HepG2 (cell line): Measurements from ENCODE around the gene HHEX. TPM values are rescaled to one million over a fixed set of nuclear protein-coding genes. Genes with fewer than 3 reads are reported as not detected.

ENCODE experiments used
- AKAP8 ChIP-seq: sonication (generic); formaldehyde crosslinking; IDR thresholded peaks from 2 replicates; pipeline ENCODE4 v1.5.1; 2020; ENCODE audit warnings: mild to moderate bottlenecking, missing genetic modification reagents
- BRD4 ChIP-seq: sonication (generic); formaldehyde crosslinking; IDR thresholded peaks from 2 replicates; pipeline ENCODE4 v1.4.0; 2020; ENCODE audit warnings: missing genetic modification reagents
- GZF1 ChIP-seq: sonication (generic); formaldehyde crosslinking; IDR thresholded peaks from 2 replicates; pipeline ENCODE4 v1.5.1; 2020; ENCODE audit warnings: mild to moderate bottlenecking, missing genetic modification reagents
- KAT8 ChIP-seq: IDR thresholded peaks from 2 replicates; pipeline ENCODE4 v1.6.1; 2016; ENCODE audit warnings: missing genetic modification reagents, missing compliant biosample characterization
- PAF1 ChIP-seq: IDR thresholded peaks from 2 replicates; pipeline ENCODE4 v1.6.1; 2016; ENCODE audit warnings: missing genetic modification reagents, missing compliant biosample characterization
- POLR2AphosphoS5 ChIP-seq: IDR thresholded peaks from 2 replicates; pipeline ENCODE4 v1.6.1; 2012; ENCODE audit warnings: low read depth, low read length
- RCOR2 ChIP-seq: IDR thresholded peaks from 2 replicates; pipeline ENCODE4 v1.6.1; 2016; ENCODE audit warnings: missing biosample characterization, missing genetic modification reagents
- SALL2 ChIP-seq: sonication (generic); formaldehyde crosslinking; IDR thresholded peaks from 2 replicates; pipeline ENCODE4 v1.8.1; 2023; ENCODE audit warnings: mild to moderate bottlenecking, missing genetic modification reagents, inconsistent platforms
- SETDB1 ChIP-seq: sonication (generic); formaldehyde crosslinking; IDR thresholded peaks from 2 replicates; pipeline ENCODE4 v1.5.1; 2020; ENCODE audit warnings: missing genetic modification reagents, mild to moderate bottlenecking, borderline replicate concordance
- SP140L ChIP-seq: sonication (generic); formaldehyde crosslinking; IDR thresholded peaks from 2 replicates; pipeline ENCODE4 v1.4.0; 2020; ENCODE audit warnings: missing genetic modification reagents, borderline replicate concordance
- SPEN ChIP-seq: sonication (generic); formaldehyde crosslinking; IDR thresholded peaks from 2 replicates; pipeline ENCODE4 v1.5.1; 2020; ENCODE audit warnings: low read depth, mild to moderate bottlenecking, missing genetic modification reagents
- TMF1 ChIP-seq: sonication (generic); formaldehyde crosslinking; IDR thresholded peaks from 2 replicates; pipeline ENCODE4 v1.8.1; 2022; ENCODE audit warnings: low read depth, missing genetic modification reagents
- ZFP41 ChIP-seq: sonication (generic); formaldehyde crosslinking; IDR thresholded peaks from 2 replicates; pipeline ENCODE4 v1.4.0; 2020; ENCODE audit warnings: mild to moderate bottlenecking, missing genetic modification reagents, borderline replicate concordance
- ZNF570 ChIP-seq: sonication (generic); formaldehyde crosslinking; IDR thresholded peaks from 2 replicates; pipeline ENCODE4 v1.4.0; 2020; ENCODE audit warnings: mild to moderate bottlenecking, missing genetic modification reagents, borderline replicate concordance
- ZNF598 ChIP-seq: sonication (generic); formaldehyde crosslinking; IDR thresholded peaks from 2 replicates; pipeline ENCODE4 v1.5.1; 2020; ENCODE audit warnings: mild to moderate bottlenecking, missing genetic modification reagents, borderline replicate concordance
- ZNF768 ChIP-seq: sonication (generic); formaldehyde crosslinking; IDR thresholded peaks from 2 replicates; pipeline ENCODE4 v1.4.0; 2020; ENCODE audit warnings: missing genetic modification reagents
- polyA plus RNA-seq, 8 experiments: library from polyadenylated mRNA; depleted of rRNA in 3 of 8; stranded (reverse) in 7 of 8; unstranded in 1 of 8; fragments of >200 nt; fragmentation: Illumina TruSeq in 4 of 8; extraction: Trizol in 4 of 8; gene quantifications; 2 replicates each; pipeline versions ENCODE4 v1.2.1 to v1.2.3, GENCODE V29; 2011 to 2016; ENCODE audit warnings: low read depth in 4 of 8, missing spikeins in 1 of 8, mixed read lengths in 1 of 8; ENCODE audit not compliant: insufficient read depth in 1 of 8
- total RNA-seq, 5 experiments: library from RNA; depleted of rRNA; stranded (reverse); fragments of >200 nt; fragmentation: Illumina TruSeq; extraction: Trizol; gene quantifications; 2 replicates each; pipeline ENCODE4 v1.2.3, GENCODE V29; 2016; ENCODE audit warnings: low read depth in 1 of 5
- TF ChIP-seq, protein P1 (sequence below): sonication (generic); formaldehyde crosslinking; IDR thresholded peaks from 2 replicates; pipeline ENCODE4 v1.5.1; 2020; ENCODE audit warnings: mild to moderate bottlenecking, missing genetic modification reagents, borderline replicate concordance
- TF ChIP-seq, protein P2 (sequence below), 2 experiments: sonication (generic) in 1 of 2; formaldehyde crosslinking in 1 of 2; IDR thresholded peaks; 2 replicates each; pipeline versions ENCODE4 v1.4.0 to v1.6.1; 2018 to 2020; ENCODE audit warnings: missing genetic modification reagents in 2 of 2, borderline replicate concordance in 1 of 2, low read depth in 1 of 2, mild to moderate bottlenecking in 1 of 2, missing biosample characterization in 1 of 2
- TF ChIP-seq, protein P3 (sequence below): IDR thresholded peaks from 2 replicates; pipeline ENCODE4 v1.6.1; 2016; ENCODE audit warnings: mild to moderate bottlenecking, missing biosample characterization, missing genetic modification reagents
- TF ChIP-seq, protein P4 (sequence below): sonication (generic); formaldehyde crosslinking; conservative IDR thresholded peaks from 2 replicates; pipeline ENCODE4 v1.8.0; 2022; ENCODE audit warnings: low read depth, missing genetic modification reagents

The HHEX gene
- total and polyA plus RNA-seq, 2 of the 13 experiments (the other 11 are each of a cell fraction or from before 2014, with no cell fraction given) = 44.5 to 48.7 TPM

DNA sequence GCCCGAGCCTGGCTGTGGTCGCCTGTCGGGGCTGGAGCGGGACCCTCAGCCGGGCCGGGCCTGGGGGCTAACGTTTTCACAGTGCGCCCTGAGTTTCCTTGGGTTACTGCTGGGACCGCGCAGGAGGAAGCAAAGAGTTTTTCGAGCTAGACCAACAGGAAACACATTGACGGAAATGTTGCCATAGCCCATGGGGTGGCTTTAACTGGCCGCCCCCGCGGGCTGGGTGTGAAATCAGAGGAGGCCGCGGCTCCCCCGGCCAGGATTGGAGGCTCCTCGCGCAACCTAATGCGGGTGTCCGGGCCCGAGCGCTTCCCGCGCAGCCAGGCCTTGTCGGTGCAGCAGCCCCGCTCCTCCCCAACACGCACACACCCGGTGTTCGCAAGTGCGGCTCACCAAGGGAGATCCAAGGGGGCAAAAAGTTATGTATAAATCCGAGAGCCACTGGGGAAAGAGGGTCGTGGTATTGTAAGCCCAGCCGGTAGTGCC lies 1.9 kb downstream of the HHEX start (continued):
- TF ChIP-seq ZNF598 (CRISPR knock-in tag) (0 out of 2 replicates have a peak, but pooled peaks have one; percentile 13), SALL2 (CRISPR knock-in tag) (no peak), SETDB1 (CRISPR knock-in tag) (no peak), ZFP41 (CRISPR knock-in tag) (no peak), POLR2AphosphoS5 (no peak), ZNF570 (no peak), ZNF768 (CRISPR knock-in tag) (0 out of 2 replicates have a peak, but pooled peaks have one; percentile 7), TMF1 (CRISPR knock-in tag) (no peak), PAF1 (CRISPR knock-in tag) (no peak), SP140L (no peak), GZF1 (CRISPR knock-in tag) (no peak), SPEN (CRISPR knock-in tag) (no peak; the same call in 1 of the 2 replicates), BRD4 (CRISPR knock-in tag) (0 out of 2 replicates have a peak, but pooled peaks have one; percentile 20), AKAP8 (no peak), RCOR2 (CRISPR knock-in tag) (no peak), KAT8 (no peak)
- TF ChIP-seq, protein P1, sequence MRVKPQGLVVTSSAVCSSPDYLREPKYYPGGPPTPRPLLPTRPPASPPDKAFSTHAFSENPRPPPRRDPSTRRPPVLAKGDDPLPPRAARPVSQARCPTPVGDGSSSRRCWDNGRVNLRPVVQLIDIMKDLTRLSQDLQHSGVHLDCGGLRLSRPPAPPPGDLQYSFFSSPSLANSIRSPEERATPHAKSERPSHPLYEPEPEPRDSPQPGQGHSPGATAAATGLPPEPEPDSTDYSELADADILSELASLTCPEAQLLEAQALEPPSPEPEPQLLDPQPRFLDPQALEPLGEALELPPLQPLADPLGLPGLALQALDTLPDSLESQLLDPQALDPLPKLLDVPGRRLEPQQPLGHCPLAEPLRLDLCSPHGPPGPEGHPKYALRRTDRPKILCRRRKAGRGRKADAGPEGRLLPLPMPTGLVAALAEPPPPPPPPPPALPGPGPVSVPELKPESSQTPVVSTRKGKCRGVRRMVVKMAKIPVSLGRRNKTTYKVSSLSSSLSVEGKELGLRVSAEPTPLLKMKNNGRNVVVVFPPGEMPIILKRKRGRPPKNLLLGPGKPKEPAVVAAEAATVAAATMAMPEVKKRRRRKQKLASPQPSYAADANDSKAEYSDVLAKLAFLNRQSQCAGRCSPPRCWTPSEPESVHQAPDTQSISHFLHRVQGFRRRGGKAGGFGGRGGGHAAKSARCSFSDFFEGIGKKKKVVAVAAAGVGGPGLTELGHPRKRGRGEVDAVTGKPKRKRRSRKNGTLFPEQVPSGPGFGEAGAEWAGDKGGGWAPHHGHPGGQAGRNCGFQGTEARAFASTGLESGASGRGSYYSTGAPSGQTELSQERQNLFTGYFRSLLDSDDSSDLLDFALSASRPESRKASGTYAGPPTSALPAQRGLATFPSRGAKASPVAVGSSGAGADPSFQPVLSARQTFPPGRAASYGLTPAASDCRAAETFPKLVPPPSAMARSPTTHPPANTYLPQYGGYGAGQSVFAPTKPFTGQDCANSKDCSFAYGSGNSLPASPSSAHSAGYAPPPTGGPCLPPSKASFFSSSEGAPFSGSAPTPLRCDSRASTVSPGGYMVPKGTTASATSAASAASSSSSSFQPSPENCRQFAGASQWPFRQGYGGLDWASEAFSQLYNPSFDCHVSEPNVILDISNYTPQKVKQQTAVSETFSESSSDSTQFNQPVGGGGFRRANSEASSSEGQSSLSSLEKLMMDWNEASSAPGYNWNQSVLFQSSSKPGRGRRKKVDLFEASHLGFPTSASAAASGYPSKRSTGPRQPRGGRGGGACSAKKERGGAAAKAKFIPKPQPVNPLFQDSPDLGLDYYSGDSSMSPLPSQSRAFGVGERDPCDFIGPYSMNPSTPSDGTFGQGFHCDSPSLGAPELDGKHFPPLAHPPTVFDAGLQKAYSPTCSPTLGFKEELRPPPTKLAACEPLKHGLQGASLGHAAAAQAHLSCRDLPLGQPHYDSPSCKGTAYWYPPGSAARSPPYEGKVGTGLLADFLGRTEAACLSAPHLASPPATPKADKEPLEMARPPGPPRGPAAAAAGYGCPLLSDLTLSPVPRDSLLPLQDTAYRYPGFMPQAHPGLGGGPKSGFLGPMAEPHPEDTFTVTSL (CRISPR knock-in tag) = no peak
- TF ChIP-seq, protein P2, sequence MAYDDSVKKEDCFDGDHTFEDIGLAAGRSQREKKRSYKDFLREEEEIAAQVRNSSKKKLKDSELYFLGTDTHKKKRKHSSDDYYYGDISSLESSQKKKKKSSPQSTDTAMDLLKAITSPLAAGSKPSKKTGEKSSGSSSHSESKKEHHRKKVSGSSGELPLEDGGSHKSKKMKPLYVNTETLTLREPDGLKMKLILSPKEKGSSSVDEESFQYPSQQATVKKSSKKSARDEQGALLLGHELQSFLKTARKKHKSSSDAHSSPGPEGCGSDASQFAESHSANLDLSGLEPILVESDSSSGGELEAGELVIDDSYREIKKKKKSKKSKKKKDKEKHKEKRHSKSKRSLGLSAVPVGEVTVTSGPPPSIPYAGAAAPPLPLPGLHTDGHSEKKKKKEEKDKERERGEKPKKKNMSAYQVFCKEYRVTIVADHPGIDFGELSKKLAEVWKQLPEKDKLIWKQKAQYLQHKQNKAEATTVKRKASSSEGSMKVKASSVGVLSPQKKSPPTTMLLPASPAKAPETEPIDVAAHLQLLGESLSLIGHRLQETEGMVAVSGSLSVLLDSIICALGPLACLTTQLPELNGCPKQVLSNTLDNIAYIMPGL (CRISPR knock-in tag; IDR thresholded peaks at IDR 0.05; ENCODE audit: borderline replicate concordance in 1 of 2, low read depth in 1 of 2) = peak in 1 of 2 experiments; percentile 11; a peak in 1 of 4 replicates
- TF ChIP-seq, protein P3, sequence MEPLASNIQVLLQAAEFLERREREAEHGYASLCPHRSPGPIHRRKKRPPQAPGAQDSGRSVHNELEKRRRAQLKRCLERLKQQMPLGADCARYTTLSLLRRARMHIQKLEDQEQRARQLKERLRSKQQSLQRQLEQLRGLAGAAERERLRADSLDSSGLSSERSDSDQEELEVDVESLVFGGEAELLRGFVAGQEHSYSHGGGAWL (CRISPR knock-in tag) = no peak
- TF ChIP-seq, protein P4, sequence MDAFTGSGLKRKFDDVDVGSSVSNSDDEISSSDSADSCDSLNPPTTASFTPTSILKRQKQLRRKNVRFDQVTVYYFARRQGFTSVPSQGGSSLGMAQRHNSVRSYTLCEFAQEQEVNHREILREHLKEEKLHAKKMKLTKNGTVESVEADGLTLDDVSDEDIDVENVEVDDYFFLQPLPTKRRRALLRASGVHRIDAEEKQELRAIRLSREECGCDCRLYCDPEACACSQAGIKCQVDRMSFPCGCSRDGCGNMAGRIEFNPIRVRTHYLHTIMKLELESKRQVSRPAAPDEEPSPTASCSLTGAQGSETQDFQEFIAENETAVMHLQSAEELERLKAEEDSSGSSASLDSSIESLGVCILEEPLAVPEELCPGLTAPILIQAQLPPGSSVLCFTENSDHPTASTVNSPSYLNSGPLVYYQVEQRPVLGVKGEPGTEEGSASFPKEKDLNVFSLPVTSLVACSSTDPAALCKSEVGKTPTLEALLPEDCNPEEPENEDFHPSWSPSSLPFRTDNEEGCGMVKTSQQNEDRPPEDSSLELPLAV (CRISPR knock-in tag) = no peak
